Neural cell (in vitro differentiated cells): ENCODE data around the gene FAM228B.

Experiments
- CTCF ChIP-seq: fragments of 450-650 bp; IDR thresholded peaks from 2 replicates; pipeline ENCODE4 v1.5.1; 2014; ENCODE audit warnings: antibody characterized with exemption, mild to moderate bottlenecking, moderate library complexity; ENCODE audit not compliant: poor library complexity, severe bottlenecking
- MXI1 ChIP-seq: fragments of 450-650 bp; conservative IDR thresholded peaks from 2 replicates; pipeline ENCODE4 v1.6.1; 2014; ENCODE audit warnings: antibody characterized with exemption, mild to moderate bottlenecking; ENCODE audit not compliant: poor library complexity, severe bottlenecking
- POLR2AphosphoS5 ChIP-seq: IDR thresholded peaks from 2 replicates; pipeline ENCODE4 v1.6.1; 2012
- RAD21 ChIP-seq: fragments of 450-650 bp; conservative IDR thresholded peaks from 2 replicates; pipeline ENCODE4 v1.6.1; 2014; ENCODE audit warnings: antibody characterized with exemption, mild to moderate bottlenecking, moderate library complexity
- SMC3 ChIP-seq: fragments of 450-650 bp; conservative IDR thresholded peaks from 2 replicates; pipeline ENCODE4 v1.6.1; 2014; ENCODE audit warnings: antibody characterized with exemption, mild to moderate bottlenecking, moderate library complexity; ENCODE audit not compliant: poor library complexity
- TAF1 ChIP-seq: IDR thresholded peaks from 2 replicates; pipeline ENCODE4 v1.6.1; 2012; ENCODE audit warnings: low read depth
- TF ChIP-seq, protein P1 (sequence below): IDR thresholded peaks from 2 replicates; pipeline ENCODE4 v1.6.1; 2012; ENCODE audit warnings: borderline replicate concordance

DNA sequence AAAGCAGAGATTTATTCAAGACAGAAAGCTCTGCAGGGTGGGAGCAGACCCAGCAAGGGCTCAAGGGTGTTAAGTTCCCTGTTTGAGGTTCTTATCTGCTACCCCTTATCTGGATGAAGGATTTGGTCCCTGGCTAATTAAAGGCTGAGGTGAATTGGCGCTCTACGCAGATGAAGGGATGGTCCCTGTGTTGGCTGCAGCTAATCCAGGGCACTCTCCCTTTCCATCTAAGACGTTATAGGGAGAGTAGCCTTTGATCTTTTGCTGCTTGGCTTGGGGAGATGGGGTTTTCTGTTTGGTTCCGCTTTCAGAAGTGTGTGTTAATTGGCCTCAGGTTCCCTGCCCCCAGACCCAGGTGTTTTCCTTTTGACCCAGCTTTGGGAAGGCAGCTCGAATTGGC, 68.6 kb downstream of the FAM228B start:
- TF ChIP-seq CTCF (no peak), POLR2AphosphoS5 (no peak), SMC3 (no peak), MXI1 (no peak), RAD21 (no peak), TAF1 (no peak)
- TF ChIP-seq, protein P1, sequence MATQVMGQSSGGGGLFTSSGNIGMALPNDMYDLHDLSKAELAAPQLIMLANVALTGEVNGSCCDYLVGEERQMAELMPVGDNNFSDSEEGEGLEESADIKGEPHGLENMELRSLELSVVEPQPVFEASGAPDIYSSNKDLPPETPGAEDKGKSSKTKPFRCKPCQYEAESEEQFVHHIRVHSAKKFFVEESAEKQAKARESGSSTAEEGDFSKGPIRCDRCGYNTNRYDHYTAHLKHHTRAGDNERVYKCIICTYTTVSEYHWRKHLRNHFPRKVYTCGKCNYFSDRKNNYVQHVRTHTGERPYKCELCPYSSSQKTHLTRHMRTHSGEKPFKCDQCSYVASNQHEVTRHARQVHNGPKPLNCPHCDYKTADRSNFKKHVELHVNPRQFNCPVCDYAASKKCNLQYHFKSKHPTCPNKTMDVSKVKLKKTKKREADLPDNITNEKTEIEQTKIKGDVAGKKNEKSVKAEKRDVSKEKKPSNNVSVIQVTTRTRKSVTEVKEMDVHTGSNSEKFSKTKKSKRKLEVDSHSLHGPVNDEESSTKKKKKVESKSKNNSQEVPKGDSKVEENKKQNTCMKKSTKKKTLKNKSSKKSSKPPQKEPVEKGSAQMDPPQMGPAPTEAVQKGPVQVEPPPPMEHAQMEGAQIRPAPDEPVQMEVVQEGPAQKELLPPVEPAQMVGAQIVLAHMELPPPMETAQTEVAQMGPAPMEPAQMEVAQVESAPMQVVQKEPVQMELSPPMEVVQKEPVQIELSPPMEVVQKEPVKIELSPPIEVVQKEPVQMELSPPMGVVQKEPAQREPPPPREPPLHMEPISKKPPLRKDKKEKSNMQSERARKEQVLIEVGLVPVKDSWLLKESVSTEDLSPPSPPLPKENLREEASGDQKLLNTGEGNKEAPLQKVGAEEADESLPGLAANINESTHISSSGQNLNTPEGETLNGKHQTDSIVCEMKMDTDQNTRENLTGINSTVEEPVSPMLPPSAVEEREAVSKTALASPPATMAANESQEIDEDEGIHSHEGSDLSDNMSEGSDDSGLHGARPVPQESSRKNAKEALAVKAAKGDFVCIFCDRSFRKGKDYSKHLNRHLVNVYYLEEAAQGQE = no peak
